RWPE2 (cell line): ENCODE data around the gene SCARB2.

Source experiments
- ATAC-seq: fragments of 200-7000 bp; cut with Tn5 transposase; 3 replicates; pipeline ENCODE4 v1.9.1; 2021; ENCODE audit warnings: low read depth
- DNase-seq: peaks from one replicate; pipeline ENCODE4 v3.0.0-alpha.2; 2020; ENCODE audit warnings: low spot score
- H3K27ac ChIP-seq: fragments of 450-650 bp; 2 replicates; pipeline ENCODE4 v1.5.1; 2017; ENCODE audit warnings: mild to moderate bottlenecking; ENCODE audit not compliant: poor library complexity, severe bottlenecking
- H3K27me3 ChIP-seq: fragments of 250-450 bp; sonication (Bioruptor Pico); 2 replicates; pipeline ENCODE4 v1.5.1; 2021; ENCODE audit warnings: mild to moderate bottlenecking, moderate library complexity; ENCODE audit not compliant: insufficient read depth, poor library complexity, severe bottlenecking
- H3K36me3 ChIP-seq: fragments of 250-450 bp; sonication (Bioruptor Pico); 2 replicates; pipeline ENCODE4 v1.5.1; 2020; ENCODE audit warnings: low read depth, mild to moderate bottlenecking, moderate library complexity
- H3K4me1 ChIP-seq: fragments of 250-450 bp; sonication (Bioruptor Pico); 2 replicates; pipeline ENCODE4 v1.5.1; 2021; ENCODE audit warnings: mild to moderate bottlenecking, moderate library complexity; ENCODE audit not compliant: insufficient read depth, poor library complexity, severe bottlenecking
- H3K4me3 ChIP-seq: fragments of 250-450 bp; sonication (Bioruptor Pico); 2 replicates; pipeline ENCODE4 v1.5.1; 2021; ENCODE audit warnings: mild to moderate bottlenecking, moderate library complexity; ENCODE audit not compliant: severe bottlenecking
- H3K9me3 ChIP-seq: fragments of 250-450 bp; sonication (Bioruptor Pico); 2 replicates; pipeline ENCODE4 v1.5.1; 2021; ENCODE audit warnings: mild to moderate bottlenecking, moderate library complexity; ENCODE audit not compliant: severe bottlenecking
- CTCF ChIP-seq: fragments of 450-650 bp; IDR thresholded peaks from one replicate; pipeline ENCODE4 v1.5.1; 2017; ENCODE audit warnings: mild to moderate bottlenecking, moderate library complexity; ENCODE audit not compliant: poor library complexity, severe bottlenecking

The SCARB2 gene

GRCh38 chr4:76213415-76214176 is at the start of gene SCARB2:
Gene SCARB2, minus strand, starts transcription at chr4:76213824. Its CDS starts 281 bp downstream, at chr4:76213543.
- no peak for TF ChIP-seq CTCF
- Histone ChIP-seq H3K36me3 (no peaks in the 10 kb centered on the region; the same call in 1 of the 2 replicates), H3K27ac (peak within 1 kb of the TSS; percentile 65), H3K4me3 (peak within 1 kb of the TSS; percentile 59), H3K9me3 (no peaks in the 10 kb centered on the region), H3K4me1 (peaks cover 32% of the 10 kb centered on the region), H3K27me3 (no peaks in the 10 kb centered on the region)
- ATAC-seq: peak; percentile 77
- DNase-seq: peak; percentile 80

GRCh38 chr4:76260571-76260970 is 46.9 kb upstream of the SCARB2 start:
- Histone ChIP-seq H3K9me3 (peaks cover 6% of the 10 kb centered on the region), H3K4me1 (no peaks in the 10 kb centered on the region), H3K36me3 (no peaks in the 10 kb centered on the region), H3K27ac (no peak overlapping the region), H3K27me3 (peaks cover 3% of the 10 kb centered on the region), H3K4me3 (no peak overlapping the region)
- DNase-seq: no peak
- TF ChIP-seq CTCF: no peak
- ATAC-seq: no peak

GRCh38 chr4:76257824-76258223 is 44.2 kb upstream of the SCARB2 start:
- Histone ChIP-seq H3K36me3 (no peaks in the 10 kb centered on the region), H3K27ac (no peak overlapping the region), H3K4me1 (no peaks in the 10 kb centered on the region), H3K4me3 (no peak overlapping the region), H3K27me3 (peaks cover 3% of the 10 kb centered on the region), H3K9me3 (peaks cover 6% of the 10 kb centered on the region)
- ATAC-seq (no peak), DNase-seq (no peak)
- TF ChIP-seq CTCF: no peak

- TF ChIP-seq CTCF: no peak
These were observed 43.3 kb upstream of the SCARB2 start for GRCh38 chr4:76256968-76257367.

GRCh38 chr4:76256032-76256431 is 42.4 kb upstream of the SCARB2 start:
- H3K36me3 ChIP-seq: no peaks in the 10 kb centered on the region
- H3K9me3 ChIP-seq: peaks cover 6% of the 10 kb centered on the region
- DNase-seq (no peak), ATAC-seq (no peak)
- peaks cover 1% of the 10 kb centered on the region for H3K4me1 ChIP-seq
- no peak overlapping the region for H3K4me3 ChIP-seq
- TF ChIP-seq CTCF: no peak
- H3K27ac ChIP-seq: no peak overlapping the region
- peaks cover 3% of the 10 kb centered on the region for H3K27me3 ChIP-seq

More at GRCh38 chr4:76256968-76257367, 43.3 kb upstream of the SCARB2 start:
- ATAC-seq: no peak
- Histone ChIP-seq H3K27me3 (peaks cover 3% of the 10 kb centered on the region), H3K9me3 (peaks cover 6% of the 10 kb centered on the region), H3K4me1 (no peaks in the 10 kb centered on the region), H3K27ac (no peak overlapping the region), H3K4me3 (no peak overlapping the region), H3K36me3 (no peaks in the 10 kb centered on the region)
- no peak for DNase-seq
